H9 (cell line): ENCODE data around the gene CRACDL. TPM values are rescaled to one million over a fixed set of nuclear protein-coding genes. Genes with fewer than 3 reads are reported as not detected.

Experiments
- DNase-seq: peaks from one replicate; pipeline ENCODE4 v3.0.0-alpha.2; 2017
- H2AFZ ChIP-seq: one replicate; pipeline ENCODE4 v1.6.1; 2013; ENCODE audit warnings: mild to moderate bottlenecking, low read length, control low read depth, moderate library complexity
- H2AK5ac ChIP-seq: 2 replicates; pipeline ENCODE4 v1.6.1; 2013; ENCODE audit warnings: low read length, control low read depth, mixed read lengths; ENCODE audit not compliant: insufficient read length
- H2BK120ac ChIP-seq: one replicate; pipeline ENCODE4 v1.6.1; 2013; ENCODE audit warnings: low read depth, mild to moderate bottlenecking, low read length, control low read depth, inconsistent platforms; ENCODE audit not compliant: poor library complexity, severe bottlenecking
- H2BK12ac ChIP-seq: 2 replicates; pipeline ENCODE4 v1.6.1; 2013; ENCODE audit warnings: low read length, control low read depth, mixed read lengths, low read depth; ENCODE audit not compliant: insufficient read length
- H2BK15ac ChIP-seq: 2 replicates; pipeline ENCODE4 v1.6.1; 2013; ENCODE audit warnings: low read depth, low read length, control low read depth
- H2BK20ac ChIP-seq: one replicate; pipeline ENCODE4 v1.6.1; 2013; ENCODE audit warnings: low read depth, mild to moderate bottlenecking, low read length, control low read depth, inconsistent platforms; ENCODE audit not compliant: poor library complexity, severe bottlenecking
- H2BK5ac ChIP-seq: 2 replicates; pipeline ENCODE4 v1.6.1; 2013; ENCODE audit warnings: low read length, control low read depth, mixed read lengths; ENCODE audit not compliant: insufficient read length
- H3K14ac ChIP-seq: 2 replicates; pipeline ENCODE4 v1.6.1; 2013; ENCODE audit warnings: low read length, control low read depth; ENCODE audit not compliant: insufficient read depth
- H3K18ac ChIP-seq: 2 replicates; pipeline ENCODE4 v1.6.1; 2013; ENCODE audit warnings: low read depth, mild to moderate bottlenecking, mixed read lengths, low read length, control low read depth; ENCODE audit not compliant: insufficient read length
- H3K23ac ChIP-seq: 2 replicates; pipeline ENCODE4 v1.6.1; 2013; ENCODE audit warnings: low read length, control low read depth, mixed read lengths, low read depth; ENCODE audit not compliant: insufficient read length
- H3K23me2 ChIP-seq: 2 replicates; pipeline ENCODE4 v1.6.1; 2013; ENCODE audit warnings: low read depth, mild to moderate bottlenecking, mixed read lengths, low read length, control low read depth; ENCODE audit not compliant: insufficient read length, poor library complexity, severe bottlenecking
- H3K27ac ChIP-seq: 2 replicates; pipeline ENCODE4 v1.5.1; 2013; ENCODE audit warnings: low read length, control low read depth, mixed read lengths, low read depth; ENCODE audit not compliant: insufficient read length
- H3K27me3 ChIP-seq: 2 replicates; pipeline ENCODE4 v1.6.1; 2013; ENCODE audit warnings: low read length, control low read depth, inconsistent platforms; ENCODE audit not compliant: insufficient read depth
- H3K4ac ChIP-seq: 2 replicates; pipeline ENCODE4 v1.6.1; 2013; ENCODE audit warnings: low read depth, mild to moderate bottlenecking, control low read depth, inconsistent platforms, low read length, moderate library complexity
- H3K4me1 ChIP-seq: 2 replicates; pipeline ENCODE4 v1.6.1; 2013; ENCODE audit warnings: low read length, control low read depth, inconsistent platforms; ENCODE audit not compliant: insufficient read depth
- H3K4me2 ChIP-seq: 2 replicates; pipeline ENCODE4 v1.6.1; 2013; ENCODE audit warnings: low read length, control low read depth, mixed read lengths; ENCODE audit not compliant: insufficient read length, insufficient read depth
- H3K56ac ChIP-seq: 2 replicates; pipeline ENCODE4 v1.6.1; 2013; ENCODE audit warnings: low read depth, mild to moderate bottlenecking, mixed read lengths, low read length, control low read depth; ENCODE audit not compliant: insufficient read length
- H3K79me1 ChIP-seq: 2 replicates; pipeline ENCODE4 v1.6.1; 2013; ENCODE audit warnings: low read depth, mild to moderate bottlenecking, moderate library complexity, low read length, control low read depth, inconsistent platforms; ENCODE audit not compliant: insufficient read depth, poor library complexity, severe bottlenecking
- H3K79me2 ChIP-seq: 2 replicates; pipeline ENCODE4 v1.6.1; 2013; ENCODE audit warnings: low read length, control low read depth, inconsistent platforms; ENCODE audit not compliant: insufficient read depth
- H3K9ac ChIP-seq: 2 replicates; pipeline ENCODE4 v1.6.1; 2013; ENCODE audit warnings: low read length, control low read depth, mixed read lengths; ENCODE audit not compliant: insufficient read length; ENCODE audit errors: extremely low read depth
- H3K9me3 ChIP-seq: one replicate; pipeline ENCODE4 v1.6.1; 2013; ENCODE audit warnings: low read depth, low read length, inconsistent platforms; ENCODE audit not compliant: control insufficient read depth
- H3T11ph ChIP-seq: one replicate; pipeline ENCODE4 v1.6.1; 2013; ENCODE audit warnings: mild to moderate bottlenecking, low read length, control low read depth, inconsistent platforms
- H4K20me1 ChIP-seq: one replicate; pipeline ENCODE4 v1.6.1; 2013; ENCODE audit not compliant: control insufficient read depth, insufficient read length, insufficient read depth
- H4K5ac ChIP-seq: 2 replicates; pipeline ENCODE4 v1.6.1; 2013; ENCODE audit warnings: low read depth, mild to moderate bottlenecking, mixed read lengths, low read length, control low read depth; ENCODE audit not compliant: insufficient read length
- H4K8ac ChIP-seq: replicated peaks from 2 replicates; pipeline ENCODE4 v1.6.1; 2013; ENCODE audit warnings: low read length, control low read depth, mixed read lengths, low read depth; ENCODE audit not compliant: insufficient read length
- H4K91ac ChIP-seq: 2 replicates; pipeline ENCODE4 v1.6.1; 2013; ENCODE audit warnings: low read depth, mild to moderate bottlenecking, moderate library complexity, mixed read lengths, low read length, control low read depth; ENCODE audit not compliant: insufficient read length
- H3K27ac Mint-ChIP-seq, 3 experiments: 2 replicates in 2 of 3; 3 replicates in 1 of 3; pipeline ENCODE4 v1.8.0; 2020 to 2021; ENCODE audit warnings: mixed read lengths in 3 of 3, mild to moderate bottlenecking in 1 of 3, moderate library complexity in 1 of 3
- H3K27me3 Mint-ChIP-seq: 2 replicates; pipeline ENCODE4 v1.8.0; 2021; ENCODE audit warnings: low read depth, mild to moderate bottlenecking, moderate library complexity, mixed read lengths
- H3K36me3 Mint-ChIP-seq, 3 experiments: 2 replicates in 2 of 3; 3 replicates in 1 of 3; pipeline ENCODE4 v1.8.0; 2020 to 2021; ENCODE audit warnings: low read depth in 3 of 3, mixed read lengths in 3 of 3; ENCODE audit not compliant: insufficient read depth in 1 of 3
- H3K4me1 Mint-ChIP-seq, 2 experiments: 2 replicates each; pipeline ENCODE4 v1.8.0; 2020; ENCODE audit warnings: mixed read lengths in 2 of 2
- H3K4me3 Mint-ChIP-seq, 2 experiments: 2 replicates in 1 of 2; 3 replicates in 1 of 2; pipeline ENCODE4 v1.8.0; 2020 to 2021; ENCODE audit warnings: mild to moderate bottlenecking in 2 of 2, mixed read lengths in 2 of 2, moderate library complexity in 1 of 2
- H3K9me3 Mint-ChIP-seq, 2 experiments: 2 replicates in 1 of 2; 3 replicates in 1 of 2; pipeline ENCODE4 v1.8.0; 2020; ENCODE audit warnings: mild to moderate bottlenecking in 2 of 2, mixed read lengths in 2 of 2, moderate library complexity in 1 of 2
- CTCF ChIP-seq: fragments of 200-600 bp; sonication (generic); conservative IDR thresholded peaks from 3 replicates; pipeline ENCODE4 v1.8.0; 2021; ENCODE audit warnings: antibody characterized with exemption, mild to moderate bottlenecking
- WGBS: extraction: QIAGEN DNeasy Blood & Tissue Kit; methylation state at CpG from one replicate; pipeline ENCODE4 v1.1.7; 2013; ENCODE audit warnings: missing lambda C conversion rate, low lambda C conversion rate, mixed read lengths; ENCODE audit not compliant: insufficient read length; ENCODE audit errors: extremely low coverage; 5-methylcytosine and 5-hydroxymethylcytosine counted together
- total RNA-seq: library from RNA; stranded (reverse); gene quantifications from 2 replicates; pipeline ENCODE4 v1.2.1, GENCODE V29; 2021

The CRACDL gene
- total RNA-seq, 1 experiment from 2014 or later = 0.48 TPM

- H2BK12ac ChIP-seq = no peak overlapping the region
- H3K23me2 ChIP-seq = peaks cover 2% of the 10 kb centered on the region
- H2BK120ac ChIP-seq = no peak overlapping the region
- H3K56ac ChIP-seq = no peak overlapping the region
- H2BK15ac ChIP-seq = no peak overlapping the region
- H3K79me1 ChIP-seq = no peaks in the 10 kb centered on the region
- no CpG with 5 or more reads among the region's 1 CpG for WGBS
- H3K27me3 ChIP-seq = no peaks in the 10 kb centered on the region
- H3K4me3 Mint-ChIP-seq = no peak overlapping the region
- H3K79me2 ChIP-seq = no peaks in the 10 kb centered on the region
- no peak overlapping the region for H2BK20ac ChIP-seq
- no peak overlapping the region for H3T11ph ChIP-seq
- no peak overlapping the region for H4K5ac ChIP-seq
- H4K91ac ChIP-seq = no peak overlapping the region
- H2AK5ac ChIP-seq = no peak overlapping the region
- H2BK5ac ChIP-seq = no peak overlapping the region
- peak; percentile 67 for TF ChIP-seq CTCF
- H3K9ac ChIP-seq = no peak overlapping the region
- no peak overlapping the region for H3K27ac Mint-ChIP-seq
- peaks cover 2 to 4% of the 10 kb centered on the region in 2 experiments; a peak in 2 of 5 replicates for H3K9me3 Mint-ChIP-seq
- no peak for DNase-seq
- H3K4ac ChIP-seq = no peak overlapping the region
- no peak overlapping the region for H3K23ac ChIP-seq
- H3K27ac ChIP-seq = no peak overlapping the region
- no peaks in the 10 kb centered on the region for H3K4me1 ChIP-seq
- H4K8ac ChIP-seq = no peak overlapping the region
- H3K27me3 Mint-ChIP-seq = no peaks in the 10 kb centered on the region
- no peak overlapping the region for H2AFZ ChIP-seq
- no peak overlapping the region for H3K18ac ChIP-seq
- no peak overlapping the region for H3K14ac ChIP-seq
- no peak overlapping the region for H3K4me2 ChIP-seq
- H3K4me1 Mint-ChIP-seq = peaks cover 7 to 12% of the 10 kb centered on the region in 2 experiments
- no peaks in the 10 kb centered on the region for H3K36me3 Mint-ChIP-seq
- H3K9me3 ChIP-seq = no peaks in the 10 kb centered on the region
- H4K20me1 ChIP-seq = no peaks in the 10 kb centered on the region
These were observed 12.6 kb downstream of the CRACDL start for GRCh38 chr2:98923244-98923940.
